ENCODE results near the gene ICAM1. TPM values are rescaled to one million over a fixed set of nuclear protein-coding genes. Genes with fewer than 3 reads are reported as not detected.
"Not testable (repeated sequence)": the region's sequence is repeated elsewhere in the genome, so short reads cannot be mapped to it uniquely, and the experiment has no call there.

Gene ICAM1
- total RNA-seq, 8 experiments from 2014 or later, result 0.22 to 72.6 (median 9.7) TPM

GRCh38 chr19:10230861-10231611 is 39.9 kb upstream of the ICAM1 start, which contains the start of gene S1PR2:
Gene S1PR2 (minus strand): TSS chr19:10231331. CDS start chr19:10224905, 6,426 bp downstream.
- H3K27ac ChIP-seq, result peak within 1 kb of the TSS; percentile 76 to 85
- peak within 1 kb of the TSS; percentile 76 to 99 (median 87) for H3K4me3 ChIP-seq
- peaks cover 3 to 29% of the 10 kb centered on the region in 2 donors for H3K4me1 ChIP-seq (replicated peaks in 1 of 2)
- WGBS, 10 experiments, result 20% methylated on average over 1 of the region's 73 CpGs; no CpG with 5 or more reads in 9 of the 10 experiments
- in situ Hi-C loops (cut with MboI; ENCODE audit: low pct_unique_long_range_greater_than_20kb in 2 of 9, low sequenced_read_pairs in 9 of 9, unreplicated experiment in 9 of 9), result loop anchor here in 3 of 9 experiments (25.0 kb wide), 1 partner anchor 294 kb away; the partner anchor contains the start of gene OLFM2 (in 3 of the 3)
- ATAC-seq (replicated peaks in 6 of 8), result peak; percentile 68 to 89 (median 72)

GRCh38 chr19:10231612-10232228 is 39.2 kb upstream of the ICAM1 start:
- H3K4me3 ChIP-seq, result peak overlapping the region; percentile 76 to 99 (median 87)
- peaks cover 8 to 32% of the 10 kb centered on the region in 2 donors for H3K4me1 ChIP-seq (replicated peaks in 1 of 2)
- in situ Hi-C loops (cut with MboI; ENCODE audit: low pct_unique_long_range_greater_than_20kb in 2 of 9, low sequenced_read_pairs in 9 of 9, unreplicated experiment in 9 of 9), result loop anchor here in 3 of 9 experiments (25.0 kb wide), 1 partner anchor 294 kb away; the partner anchor contains the start of gene OLFM2 (in 3 of the 3)
- H3K27ac ChIP-seq, result peak overlapping the region in 1 of 2 donors; percentile 76
- WGBS, 10 experiments, result 50 to 94% (median 66%) methylated on average over 2 to 5 of the region's 8 CpGs; no CpG with 5 or more reads in 5 of the 10 experiments
- ATAC-seq (replicated peaks in 6 of 8), result no peak

- Histone ChIP-seq H3K27ac (no peak overlapping the region), H3K4me1 (replicated peaks in 1 of 2) (peaks cover 8 to 21% of the 10 kb centered on the region in 2 donors), H3K4me3 (no peak overlapping the region)
- WGBS, 10 experiments, result 38 to 100% (median 50%) methylated on average over 1 to 3 of the region's 4 CpGs; no CpG with 5 or more reads in 3 of the 10 experiments
- in situ Hi-C loops (cut with MboI; ENCODE audit: low pct_unique_long_range_greater_than_20kb in 2 of 9, low sequenced_read_pairs in 9 of 9, unreplicated experiment in 9 of 9), result loop anchor here in 3 of 9 experiments (25.0 kb wide), 1 partner anchor 297 kb away; the partner anchor contains the start of gene OLFM2 (in 3 of the 3)
- ATAC-seq (replicated peaks in 6 of 8), result no peak
Measured at GRCh38 chr19:10233946-10234345, 37.0 kb upstream of the ICAM1 start.

- Histone ChIP-seq H3K27ac (no peak overlapping the region), H3K4me1 (replicated peaks in 1 of 2) (peaks cover 8 to 13% of the 10 kb centered on the region in 2 donors), H3K4me3 (no peak overlapping the region)
- no peak for ATAC-seq (replicated peaks in 6 of 8)
- in situ Hi-C loops (cut with MboI; ENCODE audit: low pct_unique_long_range_greater_than_20kb in 2 of 9, low sequenced_read_pairs in 9 of 9, unreplicated experiment in 9 of 9), result loop anchor here in 3 of 9 experiments (25.0 kb wide), 1 partner anchor 298 kb away; the partner anchor contains the start of gene OLFM2 (in 3 of the 3)
- 44 to 100% (median 88%) methylated on average over 2 to 4 of the region's 4 CpGs; no CpG with 5 or more reads in 1 of the 10 experiments for WGBS, 10 experiments
Measured at GRCh38 chr19:10235003-10235402, 35.9 kb upstream of the ICAM1 start.

- WGBS, 10 experiments, result 13 to 100% (median 95%) methylated on average over 1 to 7 of the region's 7 CpGs; no CpG with 5 or more reads in 5 of the 10 experiments
- H3K4me3 ChIP-seq; ATAC-seq (replicated peaks in 6 of 8): not testable (repeated sequence)
- peaks cover 8 to 13% of the 10 kb centered on the region in 2 donors for H3K4me1 ChIP-seq (replicated peaks in 1 of 2)
- peak overlapping the region in 1 of 2 donors; percentile 90 for H3K27ac ChIP-seq
- in situ Hi-C loops (cut with MboI; ENCODE audit: low pct_unique_long_range_greater_than_20kb in 2 of 9, low sequenced_read_pairs in 9 of 9, unreplicated experiment in 9 of 9), result loop anchor here in 3 of 9 experiments (25.0 kb wide), 1 partner anchor 298 kb away; the partner anchor contains the start of gene OLFM2 (in 3 of the 3)
Measured at GRCh38 chr19:10235409-10235808, 35.5 kb upstream of the ICAM1 start.

- H3K4me1 ChIP-seq (replicated peaks in 1 of 2), result peaks cover 8 to 11% of the 10 kb centered on the region in 2 donors
- 20 to 100% (median 90%) methylated on average over 1 to 3 of the region's 6 CpGs; no CpG with 5 or more reads in 4 of the 10 experiments for WGBS, 10 experiments
- H3K27ac ChIP-seq, result no peak overlapping the region
- in situ Hi-C loops (cut with MboI; ENCODE audit: low pct_unique_long_range_greater_than_20kb in 2 of 9, low sequenced_read_pairs in 9 of 9, unreplicated experiment in 9 of 9), result loop anchor here in 3 of 9 experiments (25.0 kb wide), 1 partner anchor 300 kb away; the partner anchor contains the start of gene OLFM2 (in 3 of the 3)
- no peak overlapping the region for H3K4me3 ChIP-seq
- no peak for ATAC-seq (replicated peaks in 6 of 8)
Measured at GRCh38 chr19:10237702-10238101, 33.2 kb upstream of the ICAM1 start.

GRCh38 chr19:10238172-10238783 is 32.6 kb upstream of the ICAM1 start:
- in situ Hi-C loops (cut with MboI; ENCODE audit: low pct_unique_long_range_greater_than_20kb in 2 of 9, low sequenced_read_pairs in 9 of 9, unreplicated experiment in 9 of 9), result loop anchor here in 3 of 9 experiments (25.0 kb wide), 1 partner anchor 301 kb away; the partner anchor contains the start of gene OLFM2 (in 3 of the 3)
- H3K4me1 ChIP-seq (replicated peaks in 1 of 2), result peaks cover 8 to 11% of the 10 kb centered on the region in 2 donors
- H3K4me3 ChIP-seq, result no peak overlapping the region
- ATAC-seq (replicated peaks in 6 of 8), result peak in 6 of 8 experiments; percentile 21 to 83 (median 56)
- WGBS, 10 experiments, result 0 to 100% (median 46%) methylated on average over 1 to 7 of the region's 12 CpGs; no CpG with 5 or more reads in 2 of the 10 experiments
- H3K27ac ChIP-seq, result no peak overlapping the region

GRCh38 chr19:10241826-10242449 is 29.0 kb upstream of the ICAM1 start:
- in situ Hi-C loops (cut with MboI; ENCODE audit: low pct_unique_long_range_greater_than_20kb in 2 of 9, low sequenced_read_pairs in 9 of 9, unreplicated experiment in 9 of 9), result loop anchor here in 3 of 9 experiments (25.0 kb wide), 1 partner anchor 305 kb away; the partner anchor contains the start of gene OLFM2 (in 3 of the 3)
- H3K4me3 ChIP-seq; H3K27ac ChIP-seq; ATAC-seq (replicated peaks in 6 of 8); H3K4me1 ChIP-seq (replicated peaks in 1 of 2): not testable (repeated sequence)
- WGBS, 10 experiments, result 85 to 100% (median 94%) methylated on average over 2 to 6 of the region's 11 CpGs; no CpG with 5 or more reads in 3 of the 10 experiments

- Histone ChIP-seq H3K4me1 (replicated peaks in 1 of 2) (no peaks in the 10 kb centered on the region), H3K4me3 (no peak overlapping the region), H3K27ac (no peak overlapping the region)
- no peak for ATAC-seq (replicated peaks in 6 of 8)
- in situ Hi-C loops (cut with MboI; ENCODE audit: low pct_unique_long_range_greater_than_20kb in 2 of 9, low sequenced_read_pairs in 9 of 9, unreplicated experiment in 9 of 9), result loop anchor here in 3 of 9 experiments (25.0 kb wide), 1 partner anchor 306 kb away; the partner anchor contains the start of gene OLFM2 (in 3 of the 3)
- 20 to 100% (median 92%) methylated on average over 1 to 5 of the region's 7 CpGs; no CpG with 5 or more reads in 3 of the 10 experiments for WGBS, 10 experiments
Measured at GRCh38 chr19:10243606-10244005, 27.3 kb upstream of the ICAM1 start.

- H3K27ac ChIP-seq, result no peak overlapping the region
- H3K4me1 ChIP-seq (replicated peaks in 1 of 2), result peaks cover 0 to 3% of the 10 kb centered on the region in 2 donors
- WGBS, 10 experiments, result 34 to 92% (median 76%) methylated on average over 3 to 8 of the region's 9 CpGs; no CpG with 5 or more reads in 1 of the 10 experiments
- no peak for ATAC-seq (replicated peaks in 6 of 8)
- H3K4me3 ChIP-seq, result no peak overlapping the region
- in situ Hi-C loops (cut with MboI; ENCODE audit: low pct_unique_long_range_greater_than_20kb in 2 of 9, low sequenced_read_pairs in 9 of 9, unreplicated experiment in 9 of 9), result loop anchor here in 3 of 9 experiments (25.0 kb wide), 1 partner anchor 308 kb away; the partner anchor contains the start of gene OLFM2 (in 3 of the 3)
Measured at GRCh38 chr19:10245189-10245939, 25.6 kb upstream of the ICAM1 start.

- Histone ChIP-seq H3K4me1 (replicated peaks in 1 of 2) (peaks cover 0 to 3% of the 10 kb centered on the region in 2 donors), H3K27ac (no peak overlapping the region), H3K4me3 (no peak overlapping the region)
- WGBS, 10 experiments, result 42 to 100% (median 79%) methylated on average over 1 to 4 of the region's 6 CpGs; no CpG with 5 or more reads in 2 of the 10 experiments
- ATAC-seq (replicated peaks in 6 of 8), result no peak
- in situ Hi-C loops (cut with MboI; ENCODE audit: low pct_unique_long_range_greater_than_20kb in 2 of 9, low sequenced_read_pairs in 9 of 9, unreplicated experiment in 9 of 9), result loop anchor here in 3 of 9 experiments (25.0 kb wide), 1 partner anchor 309 kb away; the partner anchor contains the start of gene OLFM2 (in 3 of the 3)
Measured at GRCh38 chr19:10246511-10246910, 24.4 kb upstream of the ICAM1 start.
